HCT116 (cell line): ENCODE measurements around the gene FOXN3.

Source experiments
- CEBPB ChIP-seq: IDR thresholded peaks from 2 replicates; pipeline ENCODE4 v1.6.1; 2012; ENCODE audit warnings: low read depth
- CTCF ChIP-seq, 3 experiments: fragments of 200-600 bp in 1 of 3; sonication (generic) in 1 of 3; IDR thresholded peaks in 2 of 3; conservative IDR thresholded peaks in 1 of 3; 2 replicates each; pipeline ENCODE4 v1.5.1; 2012 to 2017; ENCODE audit warnings: low read depth in 2 of 3, low read length in 2 of 3, antibody characterized with exemption in 1 of 3, borderline replicate concordance in 1 of 3, control low read depth in 1 of 3, mild to moderate bottlenecking in 1 of 3, mixed read lengths in 1 of 3, mixed run types in 1 of 3, moderate library complexity in 1 of 3; ENCODE audit not compliant: insufficient read depth in 1 of 3
- EGR1 ChIP-seq: IDR thresholded peaks from 2 replicates; pipeline ENCODE4 v1.6.1; 2012; ENCODE audit warnings: low read depth
- EZH2 ChIP-seq: fragments of 200-600 bp; sonication (generic); IDR thresholded peaks from 2 replicates; pipeline ENCODE4 v1.6.1; 2017; ENCODE audit warnings: antibody characterized with exemption, mixed run types
- EZH2phosphoT487 ChIP-seq: fragments of 200-600 bp; IDR thresholded peaks from 2 replicates; pipeline ENCODE4 v1.6.1; 2018; ENCODE audit warnings: antibody characterized with exemption, borderline replicate concordance
- MAX ChIP-seq: IDR thresholded peaks from 2 replicates; pipeline ENCODE4 v1.6.1; 2012
- POLR2A ChIP-seq: IDR thresholded peaks from 2 replicates; pipeline ENCODE4 v1.7.0; 2011; ENCODE audit warnings: borderline replicate concordance; ENCODE audit not compliant: insufficient read depth, insufficient read length; ENCODE audit errors: extremely low read depth
- POLR2AphosphoS5 ChIP-seq: IDR thresholded peaks from 2 replicates; pipeline ENCODE4 v1.6.1; 2011; ENCODE audit warnings: mild to moderate bottlenecking, low read depth, low read length, moderate library complexity
- RAD21 ChIP-seq: IDR thresholded peaks from 2 replicates; pipeline ENCODE4 v1.6.1; 2012; ENCODE audit warnings: low read depth, mild to moderate bottlenecking
- REST ChIP-seq: IDR thresholded peaks from 2 replicates; pipeline ENCODE4 v1.6.1; 2012; ENCODE audit warnings: low read depth
- SRF ChIP-seq: IDR thresholded peaks from 2 replicates; pipeline ENCODE4 v1.6.1; 2012; ENCODE audit warnings: low read depth
- ZNF274 ChIP-seq: fragments of 200-500 bp; sonication (Bioruptor generic); IDR thresholded peaks from 2 replicates; pipeline ENCODE4 v1.6.1; 2014; ENCODE audit warnings: mild to moderate bottlenecking, low read depth, low read length, inconsistent platforms

- TF ChIP-seq EZH2phosphoT487, result no peak
- no peak for TF ChIP-seq CTCF (IDR thresholded peaks at IDR 0.05 in 2 of 3, conservative IDR thresholded peaks at IDR 0.05 in 1 of 3; ENCODE audit: borderline replicate concordance in 1 of 3, insufficient read depth in 1 of 3, low read depth in 2 of 3, low read length in 2 of 3)
- no peak for TF ChIP-seq ZNF274
- TF ChIP-seq MAX, result no peak
- no peak for TF ChIP-seq POLR2AphosphoS5
- no peak for TF ChIP-seq POLR2A
- TF ChIP-seq EGR1, result no peak
- TF ChIP-seq REST, result no peak
- TF ChIP-seq SRF, result no peak
- TF ChIP-seq RAD21, result no peak
- TF ChIP-seq EZH2, result no peak
- no peak for TF ChIP-seq CEBPB
Observed at GRCh38 chr14:89219051-89219450, 198.0 kb downstream of the FOXN3 start.
